H4 (cell line): ENCODE data around the gene PDE6G. TPM values are rescaled to one million over a fixed set of nuclear protein-coding genes. Genes with fewer than 3 reads are reported as not detected.

ENCODE experiments used
- DNase-seq: peaks from one replicate; pipeline ENCODE4 v3.0.0-alpha.2; 2015; ENCODE audit warnings: low spot score
- total RNA-seq: library from RNA; depleted of rRNA; stranded (reverse); fragments of >200 nt; shearing (Covaris generic); gene quantifications from 2 replicates; pipeline ENCODE4 v1.2.3, GENCODE V29; 2014

The PDE6G gene
- total RNA-seq, 1 experiment from 2014 or later: not detected

DNA sequence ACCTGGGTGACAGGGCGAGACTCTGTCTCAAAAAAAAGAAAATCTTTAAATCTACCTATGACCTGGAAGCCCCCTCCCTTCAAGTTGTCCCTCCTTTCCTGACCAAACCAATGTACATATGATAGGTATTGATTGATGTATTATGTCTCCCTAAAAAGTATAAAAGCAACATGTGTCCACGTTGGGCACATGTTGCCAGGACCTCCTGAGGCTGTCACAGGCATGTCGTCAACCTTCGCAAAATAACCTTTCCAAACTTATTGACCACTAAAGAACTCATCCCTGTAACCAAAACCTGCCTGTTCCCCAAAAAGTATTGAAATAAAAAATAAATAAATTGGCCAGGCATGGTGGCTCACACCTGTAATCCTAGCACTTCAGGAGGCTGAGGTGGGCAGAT is 5.7 kb upstream of the PDE6G start:
- DNase-seq: no peak

DNA sequence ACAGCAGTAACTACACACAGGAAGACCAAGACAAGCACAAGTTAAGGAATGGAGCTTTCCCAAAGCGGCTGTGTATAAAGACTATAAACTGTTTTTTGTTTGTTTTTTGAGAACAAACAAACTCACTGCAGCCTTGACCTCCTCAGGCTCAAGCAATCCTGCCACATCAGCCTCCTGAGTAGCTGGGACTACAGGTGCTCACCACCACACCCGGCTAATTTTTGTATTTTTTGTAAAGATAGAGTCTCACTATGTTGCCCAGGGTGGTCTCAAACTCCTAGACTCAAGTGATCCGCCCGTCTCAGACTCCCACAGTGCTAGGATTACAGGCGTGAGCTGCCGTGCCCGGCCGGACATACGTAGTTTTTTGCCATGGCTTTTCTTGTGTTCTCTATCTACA is 4.1 kb upstream of the PDE6G start:
- DNase-seq: no peak

GRCh38 chr17:81659038-81659437 is 2.7 kb upstream of the PDE6G start:
- DNase-seq: no peak

GRCh38 chr17:81656835-81657234 is 493 bp upstream of the PDE6G start:
- DNase-seq: no peak

GRCh38 chr17:81655378-81656117 is 794 bp downstream of the PDE6G start:
- no peak for DNase-seq

- DNase-seq: no peak
Observed at GRCh38 chr17:81652906-81653771, 3.2 kb downstream of the PDE6G start.

DNA sequence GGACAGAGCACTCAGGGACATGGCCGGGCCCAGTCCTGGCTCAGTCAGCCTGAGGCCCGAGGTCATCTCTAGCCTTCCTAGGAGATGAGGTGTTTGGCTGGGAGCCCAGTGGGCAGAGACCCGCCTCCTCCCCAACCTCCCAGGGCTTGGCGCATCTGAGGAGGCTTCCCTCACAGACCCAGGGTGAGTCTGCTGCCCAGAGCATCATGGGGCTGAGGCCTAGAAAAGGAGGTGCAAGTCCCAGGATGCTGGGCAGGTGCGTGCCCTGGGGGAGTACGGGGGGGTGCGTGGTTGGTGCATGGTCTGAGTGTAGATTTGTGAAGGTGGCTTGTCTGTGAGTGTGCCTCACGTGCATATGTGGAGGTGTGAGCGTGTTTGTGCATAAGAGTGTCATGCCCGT is 4.7 kb downstream of the PDE6G start:
- peak; percentile 48 for DNase-seq

GRCh38 chr17:81650951-81651350 is 5.4 kb downstream of the PDE6G start:
- no peak for DNase-seq

GRCh38 chr17:81648707-81649085 is 7.6 kb downstream of the PDE6G start:
- no peak for DNase-seq

- DNase-seq: no peak
Observed at GRCh38 chr17:81648013-81648706, 8.2 kb downstream of the PDE6G start.

DNA sequence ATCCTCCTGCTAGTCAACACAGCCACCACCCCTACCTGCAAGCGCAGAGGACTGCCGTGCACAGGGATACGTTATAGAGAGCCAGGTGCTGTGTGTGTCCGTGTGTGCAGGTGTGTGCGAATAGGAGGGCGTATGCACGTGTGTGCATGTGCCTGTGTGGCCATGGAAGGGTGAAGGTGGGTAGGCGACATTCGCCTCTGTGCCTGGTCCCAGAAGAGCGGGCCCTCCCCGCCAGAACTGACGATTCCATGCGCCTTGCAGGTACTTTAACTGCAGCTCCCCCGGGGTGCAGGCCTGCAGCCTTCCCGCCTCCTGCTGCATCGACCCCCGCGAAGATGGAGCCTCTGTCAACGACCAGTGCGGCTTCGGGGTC is 8.7 kb downstream of the PDE6G start:
- DNase-seq: no peak

GRCh38 chr17:81646869-81647600 is 9.3 kb downstream of the PDE6G start:
- no peak for DNase-seq

DNA sequence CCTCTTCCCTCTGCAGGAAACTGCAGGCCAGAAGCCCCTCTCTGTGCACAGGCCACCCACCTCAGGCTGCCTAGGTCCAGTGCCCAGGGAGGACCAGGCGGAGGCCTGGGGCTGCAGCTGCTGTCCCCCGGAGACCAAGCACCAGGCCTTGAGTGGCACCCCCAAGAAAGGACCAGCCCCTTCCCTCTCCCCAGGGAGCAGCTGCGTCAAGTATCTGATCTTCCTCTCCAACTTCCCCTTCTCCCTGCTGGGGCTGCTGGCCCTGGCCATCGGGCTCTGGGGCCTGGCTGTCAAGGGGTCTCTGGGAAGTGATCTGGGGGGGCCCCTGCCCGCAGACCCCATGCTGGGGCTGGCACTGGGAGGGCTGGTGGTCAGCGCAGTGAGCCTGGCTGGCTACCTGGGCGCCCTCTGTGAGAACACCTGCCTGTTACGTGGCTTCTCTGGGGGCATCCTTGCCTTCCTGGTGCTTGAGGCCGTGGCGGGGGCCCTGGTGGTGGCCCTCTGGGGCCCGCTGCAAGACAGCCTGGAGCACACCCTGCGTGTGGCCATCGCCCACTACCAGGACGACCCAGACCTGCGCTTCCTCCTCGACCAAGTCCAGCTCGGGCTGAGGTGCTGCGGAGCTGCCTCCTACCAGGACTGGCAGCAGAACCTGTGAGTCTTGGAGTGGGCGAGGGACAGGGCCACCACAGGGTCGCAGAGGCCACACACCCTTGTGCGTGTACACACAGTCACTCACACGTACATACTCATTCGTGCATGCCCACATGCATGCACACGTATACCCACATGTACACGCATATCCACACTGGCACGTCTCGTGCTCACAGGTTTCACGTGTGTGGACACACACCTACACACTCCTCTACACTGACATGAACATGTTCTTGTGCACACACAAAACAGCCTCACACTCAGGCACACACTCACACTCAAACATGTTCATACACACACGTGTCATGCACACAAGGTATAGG is 11.1 kb downstream of the PDE6G start:
- no peak for DNase-seq

GRCh38 chr17:81644496-81644895 is 11.8 kb downstream of the PDE6G start:
- DNase-seq: no peak

GRCh38 chr17:81641825-81642489 is 14.4 kb downstream of the PDE6G start:
- no peak for DNase-seq

- no peak for DNase-seq
Observed at GRCh38 chr17:81640011-81640410, 16.3 kb downstream of the PDE6G start.

GRCh38 chr17:81638683-81639082 is 17.7 kb downstream of the PDE6G start:
- no peak for DNase-seq

GRCh38 chr17:81636505-81637288 is 19.6 kb downstream of the PDE6G start, which contains the start of the genes NPLOC4 and TSPAN10:
NPLOC4 (minus strand) TSS chr17:81637112; CDS start chr17:81636930, 182 bp downstream.
TSPAN10 (plus strand) TSS chr17:81637196; CDS start chr17:81642413, 5,217 bp downstream.
- DNase-seq: peak; percentile 61

DNA sequence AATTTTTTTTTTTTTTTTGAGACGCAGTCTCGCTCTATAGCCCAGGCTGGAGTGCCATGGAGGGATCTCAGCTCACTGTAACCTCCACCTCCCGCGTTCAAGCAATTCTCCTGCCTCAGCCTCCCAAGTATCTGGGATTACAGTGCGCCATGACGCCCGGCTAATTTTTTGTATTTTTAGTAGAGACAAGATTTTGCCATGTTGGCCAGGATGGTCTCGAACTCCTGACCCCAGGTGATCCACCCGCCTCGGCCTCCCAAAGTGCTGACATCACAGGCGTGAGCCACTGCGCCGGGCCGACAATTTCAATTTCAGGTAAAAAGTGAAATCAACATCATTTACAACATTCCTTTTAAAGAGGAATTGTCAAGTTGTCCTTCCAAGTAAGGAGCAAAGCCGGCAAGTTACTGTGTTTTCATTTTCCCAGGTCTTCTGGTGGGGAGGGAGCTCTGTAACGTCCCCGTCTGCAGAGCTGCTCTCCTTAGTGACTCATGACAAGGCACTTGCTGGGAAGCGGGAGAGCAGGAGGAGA is 20.3 kb downstream of the PDE6G start:
- no peak for DNase-seq
